OCI-LY7 (cell line): ENCODE measurements around the gene DHX57. TPM values are rescaled to one million over a fixed set of nuclear protein-coding genes. Genes with fewer than 3 reads are reported as not detected.

ENCODE experiments used
- BruUV-seq: library from RNA; stranded (reverse); fragments of 400-500 nt; replicated peaks from 2 replicates; lab custom pipeline; 2021; lab: Mats Ljungman, UMichigan
- CTCF ChIA-PET: fragments of 300-600 bp; sonication (Branson Sonifier 250); formaldehyde crosslinking; loops from one replicate; lab custom pipeline; 2022; ENCODE audit warnings: antibody characterized with exemption; ENCODE audit not compliant: unreplicated experiment; lab: Charles Lee
- POLR2A ChIA-PET: fragments of 300-600 bp; sonication (Branson Sonifier 250); formaldehyde crosslinking; loops from one replicate; lab custom pipeline; 2022; ENCODE audit warnings: antibody characterized with exemption; lab: Charles Lee
- DNase-seq: peaks from one replicate; pipeline ENCODE4 v3.0.0-alpha.2; 2015; ENCODE audit warnings: low spot score
- H2AFZ ChIP-seq: fragments of 200-600 bp; sonication (generic), shearing (Covaris generic); 2 replicates; pipeline ENCODE4 v1.6.1; 2014; ENCODE audit warnings: mild to moderate bottlenecking, antibody characterized with exemption, low read length, moderate library complexity
- H3K27ac ChIP-seq: fragments of 200-600 bp; sonication (generic); 2 replicates; pipeline ENCODE4 v1.5.1; 2014; ENCODE audit warnings: mixed run types, low read depth, mild to moderate bottlenecking, moderate library complexity, low read length, inconsistent platforms; ENCODE audit not compliant: poor library complexity, severe bottlenecking
- H3K36me3 ChIP-seq: fragments of 200-600 bp; sonication (generic); 2 replicates; pipeline ENCODE4 v1.6.1; 2014; ENCODE audit warnings: mild to moderate bottlenecking, antibody characterized with exemption, low read length, moderate library complexity, mixed read lengths; ENCODE audit not compliant: insufficient read depth
- H3K4me1 ChIP-seq: fragments of 200-600 bp; sonication (generic); 2 replicates; pipeline ENCODE4 v1.5.1; 2014; ENCODE audit warnings: mild to moderate bottlenecking, low read length; ENCODE audit not compliant: insufficient read depth, poor library complexity, severe bottlenecking
- H3K4me2 ChIP-seq: fragments of 200-600 bp; sonication (generic); 2 replicates; pipeline ENCODE4 v1.6.1; 2014; ENCODE audit warnings: mild to moderate bottlenecking, low read length
- H3K4me3 ChIP-seq: fragments of 200-600 bp; sonication (generic); 2 replicates; pipeline ENCODE4 v1.5.1; 2014; ENCODE audit warnings: mild to moderate bottlenecking, low read depth, low read length; ENCODE audit not compliant: poor library complexity, severe bottlenecking
- H3K79me2 ChIP-seq: fragments of 200-600 bp; sonication (generic); 2 replicates; pipeline ENCODE4 v1.6.1; 2016; ENCODE audit warnings: low read depth, mild to moderate bottlenecking, low read length, moderate library complexity, mixed read lengths; ENCODE audit not compliant: insufficient read depth
- H3K9me2 ChIP-seq: fragments of 200-600 bp; sonication (generic); 2 replicates; pipeline ENCODE4 v1.6.1; 2016; ENCODE audit warnings: mild to moderate bottlenecking, low read length, mixed read lengths; ENCODE audit not compliant: insufficient read depth
- H3K9me3 ChIP-seq: fragments of 200-600 bp; sonication (generic); 2 replicates; pipeline ENCODE4 v1.6.1; 2014; ENCODE audit warnings: mild to moderate bottlenecking, mixed run types, low read length, mixed read lengths
- H4K20me1 ChIP-seq: fragments of 200-600 bp; sonication (generic); 2 replicates; pipeline ENCODE4 v1.6.1; 2014; ENCODE audit warnings: mild to moderate bottlenecking, antibody characterized with exemption, low read length, moderate library complexity, mixed read lengths; ENCODE audit not compliant: insufficient read depth
- EZH2phosphoT487 ChIP-seq: fragments of 200-600 bp; sonication (generic); IDR thresholded peaks from 2 replicates; pipeline ENCODE4 v1.6.1; 2018; ENCODE audit warnings: low read depth, borderline replicate concordance, mild to moderate bottlenecking, mixed run types, antibody characterized with exemption, low read length, moderate library complexity, mixed read lengths
- intact Hi-C: fragments of 100-400 bp; cut with micrococcal nuclease; formaldehyde crosslinking; loops from one replicate; pipeline ENCODE4 v1.10.0; 2022; ENCODE audit not compliant: unreplicated experiment
- total RNA-seq, 2 experiments: library from RNA; depleted of rRNA in 1 of 2; stranded (reverse); fragments of >200 nt in 1 of 2; shearing (Covaris generic) in 1 of 2; gene quantifications; 2 replicates each; pipeline ENCODE4 v1.2.3, GENCODE V29; 2014 to 2022
- TF ChIP-seq, protein P1 (sequence below): fragments of 200-600 bp; sonication (generic); conservative IDR thresholded peaks from 2 replicates; pipeline ENCODE4 v1.5.1; 2014; ENCODE audit warnings: mild to moderate bottlenecking, antibody characterized with exemption, low read length, moderate library complexity, mixed read lengths

Gene DHX57
- total RNA-seq, 2 experiments from 2014 or later: 14.6 to 17.7 TPM

DNA sequence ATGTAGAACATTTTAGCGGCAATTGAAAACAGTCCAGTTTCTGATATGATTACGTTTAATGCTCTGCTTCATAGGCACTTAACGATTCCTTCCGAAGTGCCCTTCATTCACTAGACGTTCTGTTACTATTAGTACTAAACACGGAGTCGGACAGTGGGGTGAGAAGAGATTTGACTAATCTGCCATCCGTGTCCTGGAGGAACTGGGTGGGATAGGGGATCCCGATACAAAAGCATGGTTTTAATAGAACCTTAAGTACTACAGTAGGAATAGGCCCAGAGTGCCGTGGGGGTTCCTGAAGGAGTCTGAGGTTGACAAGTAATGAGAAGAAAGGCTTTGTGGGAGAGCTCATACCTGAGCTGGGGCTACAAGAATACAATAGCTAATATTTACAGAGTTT is 673 bp upstream of the DHX57 start:
- TF ChIP-seq, protein P1, sequence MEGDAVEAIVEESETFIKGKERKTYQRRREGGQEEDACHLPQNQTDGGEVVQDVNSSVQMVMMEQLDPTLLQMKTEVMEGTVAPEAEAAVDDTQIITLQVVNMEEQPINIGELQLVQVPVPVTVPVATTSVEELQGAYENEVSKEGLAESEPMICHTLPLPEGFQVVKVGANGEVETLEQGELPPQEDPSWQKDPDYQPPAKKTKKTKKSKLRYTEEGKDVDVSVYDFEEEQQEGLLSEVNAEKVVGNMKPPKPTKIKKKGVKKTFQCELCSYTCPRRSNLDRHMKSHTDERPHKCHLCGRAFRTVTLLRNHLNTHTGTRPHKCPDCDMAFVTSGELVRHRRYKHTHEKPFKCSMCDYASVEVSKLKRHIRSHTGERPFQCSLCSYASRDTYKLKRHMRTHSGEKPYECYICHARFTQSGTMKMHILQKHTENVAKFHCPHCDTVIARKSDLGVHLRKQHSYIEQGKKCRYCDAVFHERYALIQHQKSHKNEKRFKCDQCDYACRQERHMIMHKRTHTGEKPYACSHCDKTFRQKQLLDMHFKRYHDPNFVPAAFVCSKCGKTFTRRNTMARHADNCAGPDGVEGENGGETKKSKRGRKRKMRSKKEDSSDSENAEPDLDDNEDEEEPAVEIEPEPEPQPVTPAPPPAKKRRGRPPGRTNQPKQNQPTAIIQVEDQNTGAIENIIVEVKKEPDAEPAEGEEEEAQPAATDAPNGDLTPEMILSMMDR: no peak
- TF ChIP-seq EZH2phosphoT487: no peak
- no peak for DNase-seq
- Histone ChIP-seq H3K9me3 (no peaks in the 10 kb centered on the region; the same call in 1 of the 2 replicates), H3K4me2 (peak overlapping the region; percentile 88), H4K20me1 (no peaks in the 10 kb centered on the region), H3K79me2 (peaks cover 4% of the 10 kb centered on the region; the same call in 1 of the 2 replicates), H3K4me3 (peak overlapping the region; percentile 81), H3K9me2 (no peaks in the 10 kb centered on the region), H3K27ac (no peak overlapping the region), H2AFZ (peak overlapping the region; percentile 99), H3K4me1 (peaks cover 13% of the 10 kb centered on the region), H3K36me3 (no peaks in the 10 kb centered on the region)
- ChIA-PET POLR2A (interaction anchor here (0.6 to 1.5 kb wide), 5 partner anchors 10 to 60 kb away, joined by 3 to 6 read pairs (median 3); no protein-coding TSS in a partner anchor), CTCF (no interaction called here)
- no TSS peak for BruUV-seq
- intact Hi-C loops: no loop called here

DNA sequence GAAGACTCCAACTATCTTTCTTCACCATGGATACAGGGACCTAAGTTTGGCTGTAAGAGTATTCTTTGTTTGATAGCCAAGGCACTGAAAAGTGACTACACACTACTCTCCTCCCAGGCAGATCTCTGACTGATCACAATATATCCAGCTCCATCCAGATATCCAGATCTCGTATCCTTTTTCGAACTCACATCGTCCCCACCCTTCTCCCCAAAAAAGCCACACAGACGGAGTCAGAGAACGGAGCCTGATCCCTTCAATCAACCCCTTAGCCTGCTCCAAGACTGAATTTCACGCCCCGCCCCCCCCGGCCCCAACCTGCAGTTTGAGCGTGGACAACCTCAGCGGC is 533 bp downstream of the DHX57 start:
- Histone ChIP-seq H3K4me3 (peak overlapping the region; percentile 81), H3K36me3 (no peaks in the 10 kb centered on the region), H3K79me2 (peaks cover 4% of the 10 kb centered on the region; the same call in 1 of the 2 replicates), H3K27ac (no peak overlapping the region), H4K20me1 (no peaks in the 10 kb centered on the region), H3K4me1 (peaks cover 13% of the 10 kb centered on the region), H3K4me2 (peak overlapping the region; percentile 88), H3K9me3 (no peaks in the 10 kb centered on the region; the same call in 1 of the 2 replicates), H3K9me2 (no peaks in the 10 kb centered on the region), H2AFZ (peak overlapping the region; percentile 99)
- BruUV-seq: no TSS peak
- no peak for DNase-seq
- intact Hi-C loops: no loop called here
- ChIA-PET CTCF (no interaction called here), POLR2A (interaction anchor here (0.7 to 1.5 kb wide), 2 partner anchors 19 to 26 kb away, joined by 7 to 8 read pairs; no protein-coding TSS in a partner anchor)
- TF ChIP-seq EZH2phosphoT487: no peak
- TF ChIP-seq, protein P1: no peak

DNA sequence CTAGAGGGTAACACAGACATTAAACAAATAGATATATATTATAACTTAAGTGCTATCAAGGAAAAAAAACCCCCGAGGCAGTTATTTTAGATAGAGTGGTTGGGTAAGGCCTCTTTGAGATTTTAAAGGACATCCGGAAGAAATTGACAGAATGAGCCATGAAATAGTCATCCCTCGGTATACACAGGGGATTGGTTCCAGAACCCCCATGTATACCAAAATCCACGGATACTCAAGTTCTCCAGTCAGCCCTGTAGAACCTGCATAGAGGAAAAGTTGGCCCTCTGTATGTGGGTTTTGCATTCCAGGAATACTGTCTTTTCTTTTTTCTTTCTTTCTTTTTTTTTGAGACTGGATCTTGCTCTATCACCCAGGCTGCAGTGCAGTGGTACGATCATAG is 2.0 kb downstream of the DHX57 start:
- Histone ChIP-seq H3K4me1 (peaks cover 13% of the 10 kb centered on the region), H3K36me3 (no peaks in the 10 kb centered on the region), H3K9me2 (no peaks in the 10 kb centered on the region), H4K20me1 (no peaks in the 10 kb centered on the region), H3K4me2 (no peak overlapping the region), H2AFZ (no peak overlapping the region), H3K4me3 (no peak overlapping the region), H3K9me3 (no peaks in the 10 kb centered on the region; the same call in 1 of the 2 replicates), H3K79me2 (peaks cover 4% of the 10 kb centered on the region; the same call in 1 of the 2 replicates), H3K27ac (no peak overlapping the region)
- POLR2A ChIA-PET: interaction anchor here (0.6 to 1.7 kb wide), 4 partner anchors 8 to 324 kb away, joined by 3 to 4 read pairs (median 4); no protein-coding TSS in a partner anchor
- CTCF ChIA-PET: no interaction called here
- no peak for DNase-seq
- intact Hi-C loops: no loop called here
- no TSS peak for BruUV-seq
- TF ChIP-seq, protein P1: no peak
- TF ChIP-seq EZH2phosphoT487: no peak
